Tibial artery (tissue), 4 donors: ENCODE measurements around the gene PDE4B.

Experiments used
- DNase-seq, 2 donors: peaks; one replicate each; pipeline ENCODE4 v3.0.0-alpha.2; 2019
- H3K27ac ChIP-seq, 2 donors: fragments of 200-600 bp; sonication (generic) in 1 of 2; 1 replicate in 1 of 2; 2 replicates in 1 of 2; pipeline ENCODE4 v1.5.1; 2018 to 2019; ENCODE audit warnings: mild to moderate bottlenecking in 1 of 2
- H3K27me3 ChIP-seq, 2 donors: fragments of 200-600 bp; sonication (generic) in 1 of 2; one replicate each; pipeline versions ENCODE4 v1.5.1 to v1.6.0; 2016 to 2019
- H3K36me3 ChIP-seq, 3 donors: fragments of 200-600 bp; sonication (generic) in 2 of 3; one replicate each; pipeline ENCODE4 v1.5.1; 2016 to 2019; ENCODE audit warnings: mild to moderate bottlenecking in 2 of 3
- H3K4me1 ChIP-seq, 4 donors: fragments of 200-600 bp; sonication (generic) in 2 of 4; 1 replicate in 3 of 4; 2 replicates in 1 of 4; pipeline ENCODE4 v1.5.1; 2016 to 2019
- H3K4me3 ChIP-seq, 2 donors: fragments of 200-600 bp; sonication (generic) in 1 of 2; 1 replicate in 1 of 2; 2 replicates in 1 of 2; pipeline ENCODE4 v1.5.1; 2018 to 2019; ENCODE audit warnings: mild to moderate bottlenecking in 2 of 2
- H3K9me3 ChIP-seq, 3 donors: fragments of 200-600 bp; sonication (generic) in 1 of 3; one replicate each; pipeline ENCODE4 v1.5.1; 2016 to 2019
- CTCF ChIP-seq, 2 experiments: fragments of 200-600 bp in 1 of 2; fragments of 450-650 bp in 1 of 2; IDR thresholded peaks; one replicate each; pipeline ENCODE4 v1.5.1; 2017 to 2019; ENCODE audit warnings: antibody characterized with exemption in 2 of 2, mild to moderate bottlenecking in 1 of 2, moderate library complexity in 1 of 2
- intact Hi-C: fragments of 100-400 bp; cut with DNase I; formaldehyde crosslinking; loops from one replicate; pipeline ENCODE4 v1.15.0; 2023; ENCODE audit warnings: low total_unique reads

PDE4B gene

DNA sequence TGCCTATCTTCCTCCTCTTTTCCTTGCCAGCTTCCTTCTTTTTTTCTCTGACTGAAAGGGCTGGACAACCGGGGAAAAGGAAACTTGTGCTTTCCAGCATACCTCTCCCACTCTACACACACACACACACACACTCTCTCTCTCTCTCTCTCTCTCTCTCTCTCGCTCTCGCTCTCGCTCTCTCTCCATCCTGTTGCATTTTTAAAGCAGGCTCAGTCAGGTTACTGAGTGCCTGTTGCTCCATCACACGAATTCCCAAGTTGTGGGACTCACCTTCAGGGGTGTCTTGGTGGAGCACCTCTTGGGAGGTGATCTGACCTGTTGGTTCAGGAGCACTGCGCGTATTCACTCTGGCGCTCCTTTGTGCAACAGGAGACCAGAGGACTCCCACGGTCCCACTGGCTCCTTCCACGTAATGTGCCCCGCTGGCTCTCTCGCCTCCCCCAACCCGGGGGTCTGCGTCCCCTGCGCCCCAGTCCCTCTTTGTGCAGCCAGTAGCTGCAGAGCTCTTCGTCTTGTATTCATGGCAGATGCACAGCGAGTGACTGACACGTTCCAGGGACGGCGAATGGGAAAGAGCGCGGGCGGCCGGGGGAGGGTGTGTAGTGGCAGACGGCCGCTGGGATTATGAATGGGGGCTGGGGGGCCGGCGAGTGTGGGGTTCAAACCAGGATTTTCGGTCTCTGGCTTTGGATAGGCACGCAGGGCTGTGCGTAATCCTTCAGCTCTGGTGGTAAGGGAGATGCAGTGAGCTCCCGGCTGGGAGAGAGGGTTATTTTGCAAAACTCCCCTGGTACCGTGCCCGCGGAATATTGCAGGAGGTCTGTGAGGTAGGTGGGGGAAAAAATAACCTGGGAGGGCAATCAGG, 660 bp upstream of the PDE4B start:
- peaks cover 0 to 23% of the 10 kb centered on the region in 2 donors for H3K27me3 ChIP-seq
- no peak overlapping the region for H3K27ac ChIP-seq
- DNase-seq: peak in 1 of 2 donors; percentile 20
- H3K4me1 ChIP-seq: peaks cover 0 to 16% (median 0%) of the 10 kb centered on the region in 4 donors
- peaks cover 0 to 9% (median 6%) of the 10 kb centered on the region in 3 donors for H3K9me3 ChIP-seq
- no peaks in the 10 kb centered on the region for H3K36me3 ChIP-seq
- intact Hi-C loops: no loop called here
- peak overlapping the region; percentile 15 to 33 for H3K4me3 ChIP-seq
- TF ChIP-seq CTCF (IDR thresholded peaks at IDR 0.05): no peak

DNA sequence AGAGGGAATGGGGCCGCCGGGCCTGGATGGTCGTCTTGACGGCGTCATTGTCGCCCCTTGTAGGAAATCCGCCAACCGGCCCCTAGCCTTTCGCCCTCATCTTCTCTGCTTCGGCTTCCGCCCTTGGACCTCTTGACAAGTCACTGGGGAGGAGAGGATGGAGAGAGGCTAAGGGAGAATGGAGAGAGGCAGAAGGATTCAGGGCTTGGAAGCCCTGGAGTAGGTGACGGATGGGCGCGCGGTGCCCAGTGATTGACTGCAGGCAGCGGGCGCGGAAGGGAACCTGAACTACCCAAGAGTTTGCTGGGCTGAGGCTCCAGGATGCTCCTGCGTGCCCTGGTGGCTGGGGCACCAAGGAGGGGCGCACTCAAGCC, 651 bp downstream of the PDE4B start:
- no peak for TF ChIP-seq CTCF (IDR thresholded peaks at IDR 0.05)
- Histone ChIP-seq H3K4me1 (peaks cover 0 to 16% (median 0%) of the 10 kb centered on the region in 4 donors), H3K27ac (no peak overlapping the region), H3K9me3 (peaks cover 0 to 6% (median 0%) of the 10 kb centered on the region in 3 donors), H3K27me3 (peaks cover 0 to 26% of the 10 kb centered on the region in 2 donors), H3K4me3 (peak overlapping the region; percentile 15 to 33), H3K36me3 (no peaks in the 10 kb centered on the region)
- DNase-seq: peak in 1 of 2 donors; percentile 19
- intact Hi-C loops: no loop called here

DNA sequence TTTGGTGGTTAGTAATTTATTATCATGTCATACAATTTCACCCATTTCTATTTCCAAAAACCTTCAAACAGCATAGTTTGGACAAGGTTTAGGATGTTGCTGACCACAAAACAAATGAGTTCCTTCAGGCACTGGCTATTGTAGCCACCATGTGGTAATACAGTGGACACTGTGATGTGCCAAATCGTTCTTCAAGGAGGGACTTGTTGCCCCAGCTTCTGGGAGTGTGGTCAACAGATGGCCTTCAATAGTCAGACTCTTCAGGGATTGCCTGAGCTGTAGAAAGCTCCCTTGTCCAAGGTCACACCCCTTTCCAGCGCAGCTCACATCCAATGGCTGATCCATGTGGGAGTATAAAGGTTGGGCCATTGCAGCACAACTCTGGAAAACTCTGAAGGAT, 2.6 kb downstream of the PDE4B start:
- Histone ChIP-seq H3K9me3 (no peaks in the 10 kb centered on the region), H3K4me3 (no peak overlapping the region), H3K4me1 (peaks cover 0 to 16% (median 0%) of the 10 kb centered on the region in 4 donors), H3K36me3 (no peaks in the 10 kb centered on the region), H3K27me3 (peaks cover 0 to 26% of the 10 kb centered on the region in 2 donors), H3K27ac (no peak overlapping the region)
- DNase-seq: no peak
- no peak for TF ChIP-seq CTCF (IDR thresholded peaks at IDR 0.05)
- intact Hi-C loops: no loop called here

GRCh38 chr1:65799601-65800000, 6.9 kb downstream of the PDE4B start:
- no peak for DNase-seq
- Histone ChIP-seq H3K4me1 (no peaks in the 10 kb centered on the region), H3K27ac (no peak overlapping the region), H3K9me3 (no peaks in the 10 kb centered on the region), H3K4me3 (no peak overlapping the region), H3K27me3 (peaks cover 0 to 3% of the 10 kb centered on the region in 2 donors), H3K36me3 (no peaks in the 10 kb centered on the region)
- no peak for TF ChIP-seq CTCF (IDR thresholded peaks at IDR 0.05)
- intact Hi-C loops: no loop called here

GRCh38 chr1:65804584-65804983, 11.9 kb downstream of the PDE4B start:
- no peaks in the 10 kb centered on the region for H3K36me3 ChIP-seq
- no peaks in the 10 kb centered on the region for H3K27me3 ChIP-seq
- no peak for DNase-seq
- no peak overlapping the region for H3K27ac ChIP-seq
- H3K4me1 ChIP-seq: no peaks in the 10 kb centered on the region
- no peaks in the 10 kb centered on the region for H3K9me3 ChIP-seq
- intact Hi-C loops: no loop called here
- H3K4me3 ChIP-seq: no peak overlapping the region
- no peak for TF ChIP-seq CTCF (IDR thresholded peaks at IDR 0.05)
